NCI-H2196 treated with DMSO at 0.1 percent for 48 hours (cell line): ENCODE measurements around the gene SFT2D3.

Experiments used
- DNase-seq: peaks from one replicate; lab custom pipeline; 2025; ENCODE audit not compliant: unreplicated experiment; lab: John Stamatoyannopoulos, UW

The SFT2D3 gene, protein sequence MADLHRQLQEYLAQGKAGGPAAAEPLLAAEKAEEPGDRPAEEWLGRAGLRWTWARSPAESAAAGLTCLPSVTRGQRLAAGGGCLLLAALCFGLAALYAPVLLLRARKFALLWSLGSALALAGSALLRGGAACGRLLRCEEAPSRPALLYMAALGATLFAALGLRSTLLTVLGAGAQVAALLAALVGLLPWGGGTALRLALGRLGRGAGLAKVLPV

DNA sequence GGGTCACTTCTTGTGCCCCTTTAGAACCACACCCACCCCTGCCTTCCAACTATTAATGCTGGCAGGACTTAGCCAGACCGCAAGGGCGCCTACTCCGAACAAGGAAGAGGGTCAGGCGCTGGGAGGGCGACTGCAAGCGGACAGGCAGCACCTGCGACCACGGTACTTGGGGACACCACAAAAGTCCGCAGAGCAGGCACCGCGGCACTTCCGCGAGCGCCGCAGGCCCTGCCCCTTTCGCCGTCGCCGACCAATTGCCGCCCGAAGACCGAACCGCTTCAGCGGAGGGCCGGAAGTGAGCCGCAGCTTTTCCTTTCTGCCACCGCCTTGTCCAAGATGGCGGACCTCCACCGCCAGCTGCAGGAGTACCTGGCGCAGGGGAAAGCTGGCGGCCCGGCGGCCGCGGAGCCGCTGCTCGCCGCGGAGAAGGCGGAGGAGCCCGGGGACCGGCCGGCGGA lies at the start of gene SFT2D3:
SFT2D3 (plus strand) TSS at position 305 of the 458 bp plus-strand sequence; CDS start at position 337, 32 bp downstream.
- DNase-seq, result peak; percentile 86

DNA sequence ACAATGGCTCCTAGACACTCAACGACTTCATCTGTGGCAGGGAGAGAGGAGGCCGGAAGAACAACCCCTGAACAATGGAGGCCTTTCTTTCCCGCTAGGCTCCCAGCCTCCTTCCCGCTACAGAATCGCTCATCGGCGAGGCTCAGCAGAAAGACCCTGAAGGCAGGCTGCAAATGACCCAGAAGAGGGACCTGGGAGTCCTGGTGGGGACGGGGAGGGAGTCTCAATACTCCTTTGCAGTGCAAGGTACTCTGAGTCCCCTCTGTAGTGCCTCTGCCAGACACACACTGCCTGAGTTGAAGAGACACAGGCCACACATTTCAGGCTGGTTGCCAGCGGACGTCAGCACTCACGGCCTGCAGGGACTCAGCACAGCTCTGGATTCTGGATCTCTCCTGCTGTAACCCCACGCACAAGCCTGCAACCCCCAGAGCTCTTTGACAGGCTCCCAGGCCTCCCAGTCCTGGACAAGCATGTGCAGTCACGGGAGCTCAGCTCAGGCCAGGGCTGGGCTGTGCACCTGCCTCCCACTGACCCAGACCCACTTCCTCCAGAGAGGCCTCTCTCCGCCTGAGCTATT lies 49.2 kb upstream of the SFT2D3 start:
- DNase-seq, result no peak

DNA sequence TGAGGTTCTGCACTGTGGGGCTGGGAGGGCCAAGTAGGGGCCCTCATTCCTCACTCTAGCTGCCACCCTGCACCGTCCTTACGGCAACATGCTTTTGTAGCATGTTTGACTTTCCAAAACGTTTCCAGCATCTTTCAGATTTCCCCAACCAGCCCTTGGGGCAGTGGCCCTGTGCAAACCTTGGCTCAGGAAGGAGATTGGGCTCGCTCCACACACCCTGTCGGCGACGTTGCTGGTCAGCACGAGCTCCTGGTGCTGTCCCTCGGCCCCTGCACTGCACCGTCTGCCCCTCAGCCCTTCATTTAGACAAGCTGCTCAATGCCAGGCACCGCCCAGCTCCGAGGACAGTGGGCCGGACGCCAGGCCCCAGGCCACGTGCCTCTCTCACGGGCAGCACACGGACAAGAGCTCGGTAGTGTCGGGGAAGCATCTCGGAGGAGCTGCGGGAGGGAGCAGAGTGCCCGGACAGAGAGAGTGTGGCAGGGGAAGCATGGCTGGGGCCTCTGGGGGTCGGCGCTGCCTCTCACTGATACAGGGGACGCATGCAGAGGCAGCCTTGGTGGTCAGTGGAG lies 48.4 kb upstream of the SFT2D3 start:
- DNase-seq, result no peak

DNA sequence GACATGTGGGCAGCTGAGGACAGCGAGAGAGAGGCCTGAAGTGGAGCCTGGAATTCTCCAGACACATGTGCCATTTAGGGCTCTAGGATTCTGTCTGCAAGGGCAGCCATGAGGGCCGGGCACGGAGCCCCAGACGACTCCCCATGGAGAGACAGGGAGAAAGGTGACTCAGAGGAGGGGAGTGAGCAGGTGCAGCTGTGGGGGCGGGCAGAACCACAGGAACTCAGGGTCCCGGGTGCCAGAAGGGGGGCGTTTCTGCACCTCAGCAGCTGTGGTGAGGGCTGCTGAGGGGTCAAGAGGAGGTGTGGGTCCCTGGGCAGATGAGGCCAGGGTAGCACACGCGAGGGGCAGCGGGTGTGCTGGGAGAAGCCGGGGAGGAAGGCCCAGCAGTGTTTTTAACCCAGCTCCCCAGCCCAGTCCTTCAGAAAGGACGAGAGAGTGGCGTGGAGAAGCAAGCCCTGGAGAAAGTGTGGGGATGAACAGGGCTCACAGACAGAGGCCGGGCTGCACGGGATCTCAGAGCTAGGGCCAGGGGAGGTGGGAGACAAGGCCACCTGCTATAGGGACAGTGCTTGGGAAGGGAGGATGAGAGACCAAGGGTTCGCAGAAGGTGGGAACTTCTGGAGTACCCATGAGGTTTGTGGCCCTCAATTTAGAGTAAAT lies 47.7 kb upstream of the SFT2D3 start:
- no peak for DNase-seq

DNA sequence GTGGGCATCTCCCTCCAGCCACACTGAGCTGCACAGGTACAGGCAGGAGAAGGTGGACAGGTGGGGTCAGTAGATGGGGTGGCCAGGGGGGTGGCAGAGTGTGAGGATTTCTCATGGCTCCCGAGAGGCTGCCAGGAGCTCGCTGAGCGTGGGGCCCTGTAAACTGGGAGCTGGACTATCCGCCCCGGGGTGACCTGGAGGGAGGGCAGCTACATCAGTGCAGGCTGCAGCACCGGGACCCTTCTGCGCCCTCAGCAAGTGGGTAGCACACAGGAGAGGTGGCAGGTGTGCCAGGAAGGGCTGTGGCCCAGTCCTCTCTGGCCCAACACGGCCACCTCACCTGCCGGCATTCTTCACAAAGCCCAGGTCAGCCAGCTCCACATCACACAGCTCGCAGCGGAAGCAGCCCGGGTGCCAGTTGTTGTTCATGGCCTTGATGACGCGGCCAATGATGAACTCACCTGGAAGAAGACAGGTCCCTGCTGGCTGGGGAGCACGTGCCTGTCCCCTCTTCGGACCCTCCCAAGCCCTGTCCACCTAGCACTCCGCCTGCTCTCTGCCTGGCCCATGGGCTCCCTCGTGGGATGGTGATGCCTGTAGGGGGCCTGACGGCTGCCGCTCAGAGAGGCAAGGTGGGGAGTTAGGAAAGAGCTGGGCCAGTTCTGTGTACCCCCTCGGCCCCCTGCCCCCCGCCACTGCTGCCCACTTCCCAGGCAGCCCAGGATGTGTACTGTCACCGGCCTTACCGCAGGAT lies 47.0 kb upstream of the SFT2D3 start:
- DNase-seq, result no peak

DNA sequence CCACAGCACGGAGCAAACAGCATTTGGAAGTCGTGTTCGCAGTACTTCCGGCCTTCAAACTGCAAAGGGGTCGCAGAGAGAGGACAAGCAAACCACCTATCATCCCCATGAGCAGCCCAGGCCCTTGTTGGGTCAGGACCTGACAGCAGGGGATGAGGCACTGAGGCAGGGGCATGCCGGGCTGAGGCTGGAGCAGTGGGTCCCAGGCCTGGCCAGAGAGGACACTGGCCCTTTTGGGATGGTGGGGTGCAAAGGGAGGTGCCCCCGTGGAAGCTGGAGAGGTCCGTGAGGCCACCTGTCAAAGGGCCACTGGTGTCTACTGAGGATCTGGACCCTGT lies 46.5 kb upstream of the SFT2D3 start:
- DNase-seq, result no peak

DNA sequence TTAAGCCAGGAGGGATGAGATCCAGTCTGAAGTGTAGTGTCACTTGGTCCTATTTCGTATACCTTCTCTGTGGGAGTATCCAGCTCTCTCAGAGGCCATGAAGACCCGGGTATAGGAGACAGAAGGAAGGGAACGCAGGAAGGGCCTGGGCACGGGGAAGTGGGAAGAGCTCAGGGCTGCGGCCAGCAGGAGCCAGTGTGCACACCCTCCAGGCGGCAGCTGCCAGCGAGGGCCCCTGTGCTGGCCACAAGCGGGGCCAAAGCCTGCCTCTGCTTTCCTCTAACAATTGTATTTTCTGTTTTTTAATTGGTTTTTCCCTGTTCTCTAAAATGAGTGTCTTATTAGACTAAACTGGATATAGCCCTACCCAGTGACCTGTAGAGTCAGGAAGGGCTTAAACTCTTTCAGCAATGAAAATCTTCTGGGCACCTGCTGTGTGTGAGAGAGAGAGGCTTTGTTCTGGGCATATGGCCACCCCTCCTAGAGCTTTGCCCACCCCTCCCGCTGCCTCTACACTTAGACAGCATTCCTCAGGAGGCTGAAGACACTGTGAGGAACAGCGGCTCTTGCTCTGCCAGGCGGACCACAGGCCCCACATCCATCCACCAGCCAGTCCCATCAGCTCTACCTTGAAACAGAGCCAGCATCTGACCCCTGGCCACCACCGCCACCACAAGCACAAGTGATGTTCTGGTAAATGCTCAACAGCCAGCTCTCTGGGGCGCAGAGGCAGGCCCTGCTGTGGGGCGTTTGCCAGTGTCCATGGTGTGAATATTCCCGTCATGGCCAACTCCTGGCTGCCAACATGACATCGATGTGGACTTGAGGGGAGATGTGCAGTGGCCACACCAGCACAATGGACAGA lies 45.9 kb upstream of the SFT2D3 start:
- no peak for DNase-seq

DNA sequence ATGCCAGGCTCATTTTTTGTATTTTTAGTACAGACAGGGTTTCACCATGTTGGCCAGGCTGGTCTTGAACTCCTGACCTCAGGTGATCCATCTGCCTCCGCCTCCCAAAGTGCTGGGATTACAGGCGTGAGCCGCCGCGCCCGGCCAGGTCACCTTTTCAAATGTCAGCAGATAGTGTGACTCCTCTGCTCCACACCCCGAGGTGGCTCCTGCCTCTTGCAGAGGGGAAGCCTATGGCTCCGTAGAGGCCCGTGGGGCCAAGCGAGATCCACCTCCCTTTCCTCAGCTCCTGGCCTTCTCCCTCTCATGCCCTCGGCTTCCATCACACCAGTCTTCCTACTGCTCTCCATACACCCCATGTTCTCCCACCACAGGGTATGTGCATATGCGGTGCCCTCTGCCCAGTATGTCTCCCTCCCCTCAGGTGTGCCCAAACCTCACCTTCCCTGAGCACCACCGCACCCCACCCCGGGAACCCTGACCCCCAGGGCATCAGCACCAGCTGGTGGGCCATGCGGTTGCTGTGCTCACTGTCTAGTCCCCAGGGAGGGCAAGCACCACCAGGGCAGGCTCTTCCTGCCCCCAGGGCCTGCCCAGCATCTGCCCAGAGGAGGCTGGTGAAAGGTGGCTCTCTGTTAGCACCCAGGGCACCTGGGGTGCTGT lies 44.6 kb upstream of the SFT2D3 start:
- DNase-seq, result no peak

DNA sequence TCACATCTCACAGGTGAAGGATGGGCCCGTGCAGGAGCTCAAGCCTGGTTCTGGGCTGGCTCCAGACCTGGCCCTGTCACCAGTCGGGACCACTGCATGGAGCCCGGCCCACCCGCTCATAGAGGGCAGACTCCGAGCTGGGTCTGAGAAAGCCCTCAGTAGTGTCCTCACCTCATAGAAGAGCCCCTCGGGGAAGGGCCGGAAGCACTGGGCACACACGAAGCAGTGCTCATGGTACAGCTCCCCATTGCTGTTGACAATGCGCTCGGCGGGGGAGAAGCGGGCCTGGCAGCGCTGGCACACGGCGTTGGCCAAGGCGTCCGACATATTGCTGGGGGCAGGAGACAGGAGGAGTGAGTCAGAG lies 44.1 kb upstream of the SFT2D3 start:
- DNase-seq, result no peak

DNA sequence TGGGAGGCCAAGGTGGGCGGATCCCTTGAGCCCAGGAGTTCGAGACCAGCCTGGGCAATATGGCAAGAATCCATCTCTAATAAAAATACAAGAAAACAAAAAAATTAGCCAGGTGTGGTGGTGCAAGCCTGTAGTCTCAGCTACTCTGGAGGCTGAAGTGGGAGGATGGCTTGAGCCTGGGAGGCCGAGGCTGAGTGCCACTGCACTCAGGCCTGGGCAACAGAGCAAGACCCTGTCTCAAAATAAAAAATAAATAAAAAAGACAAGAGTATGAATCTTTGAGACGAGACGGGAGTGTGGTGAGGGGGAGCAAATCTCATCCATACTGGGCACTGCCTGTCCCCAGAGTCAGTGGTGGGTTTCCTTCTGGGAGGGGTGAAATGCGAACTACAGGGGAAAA lies 43.2 kb upstream of the SFT2D3 start:
- DNase-seq, result no peak

DNA sequence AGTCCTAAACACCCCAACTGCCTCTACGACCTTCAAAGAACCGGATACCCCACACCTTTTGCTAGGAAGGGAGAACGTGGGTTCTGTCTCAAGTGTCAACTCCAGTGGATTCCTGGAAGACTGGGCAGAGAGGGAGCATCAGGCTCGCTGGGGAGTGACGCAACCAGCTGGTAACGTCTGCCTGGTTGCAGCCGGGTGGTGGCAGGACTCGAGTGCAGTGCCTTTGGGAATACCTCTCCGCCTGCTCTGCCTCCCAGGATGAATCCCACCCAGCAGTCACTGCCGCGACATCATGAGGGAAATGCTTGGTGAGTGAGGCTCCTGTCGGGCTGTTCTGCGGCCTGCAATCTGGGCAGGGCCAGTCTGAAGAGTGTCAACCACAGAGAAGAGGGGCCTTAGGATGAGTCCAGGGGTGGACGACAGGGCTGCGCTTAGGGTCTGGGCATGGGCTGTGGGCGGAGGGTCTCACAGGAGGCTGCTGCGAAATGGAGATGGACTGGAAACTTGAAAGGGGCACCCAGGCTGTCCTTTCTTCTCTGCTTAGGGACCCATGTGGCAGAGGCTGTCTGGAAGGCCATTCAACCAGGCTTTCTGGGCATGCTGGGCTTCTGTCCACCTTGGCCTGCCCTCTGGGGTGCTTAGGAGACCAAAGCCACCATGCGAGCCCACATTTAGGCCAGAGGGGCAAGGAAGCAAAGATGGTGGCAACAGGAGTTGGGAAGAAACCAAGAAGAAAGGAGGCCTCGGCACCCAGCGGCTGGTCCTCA lies 42.5 kb upstream of the SFT2D3 start:
- DNase-seq, result no peak

DNA sequence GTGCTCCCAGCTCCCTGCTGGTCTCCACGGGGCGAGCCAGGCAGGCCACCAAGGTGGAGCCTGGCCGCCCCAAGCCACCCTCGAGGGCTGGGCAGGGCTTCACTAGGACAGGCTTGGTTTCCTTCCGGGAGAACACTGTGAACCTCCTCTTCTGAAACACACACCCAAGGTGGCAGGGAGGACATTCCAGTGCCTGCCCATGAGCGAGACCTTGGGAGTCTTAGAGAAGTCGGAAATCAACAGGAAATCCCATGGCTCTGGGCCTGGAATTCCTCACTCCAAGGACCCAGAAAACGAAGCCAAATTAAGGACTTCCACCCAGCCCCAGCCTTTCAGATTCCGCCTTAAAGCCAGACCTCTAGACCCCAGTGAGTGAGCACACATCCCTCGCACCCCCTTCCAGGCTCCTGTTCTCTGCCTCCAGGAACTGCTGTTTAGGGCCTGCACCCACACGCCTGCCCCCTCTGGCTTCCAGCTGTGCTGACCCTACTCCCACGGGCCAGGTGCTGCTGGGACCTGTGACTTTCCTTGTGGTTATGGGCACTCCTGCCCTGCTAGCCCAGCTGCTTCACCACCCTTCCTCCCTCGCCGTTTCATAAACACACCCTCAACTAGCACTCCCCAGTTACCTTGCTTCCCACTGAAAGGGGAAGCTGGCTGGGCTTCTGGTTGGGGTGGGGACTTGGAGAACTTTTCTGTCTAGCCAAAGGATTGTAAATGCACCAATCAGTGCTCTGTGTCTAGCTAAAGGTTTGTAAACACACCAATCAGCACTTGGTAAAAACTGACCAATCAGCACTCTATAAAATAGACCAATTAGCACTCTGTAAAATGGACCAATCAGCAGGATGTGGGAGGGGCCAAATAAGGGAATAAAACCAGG lies 41.6 kb upstream of the SFT2D3 start:
- DNase-seq, result no peak

DNA sequence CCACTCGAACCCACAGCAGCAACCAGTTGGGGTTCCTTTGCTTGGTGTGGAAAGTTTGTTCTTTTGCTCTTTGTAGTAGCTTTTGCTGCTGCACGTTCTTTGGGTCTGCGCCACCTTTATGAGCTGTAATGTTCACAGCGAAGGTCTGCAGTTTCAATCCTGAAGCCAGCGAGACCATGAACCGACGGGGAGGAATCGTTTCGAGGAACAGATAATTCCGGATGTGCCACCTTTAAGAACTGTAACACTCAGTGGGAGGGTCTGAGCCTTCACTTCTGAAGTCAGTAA lies 41.1 kb upstream of the SFT2D3 start:
- DNase-seq, result no peak

DNA sequence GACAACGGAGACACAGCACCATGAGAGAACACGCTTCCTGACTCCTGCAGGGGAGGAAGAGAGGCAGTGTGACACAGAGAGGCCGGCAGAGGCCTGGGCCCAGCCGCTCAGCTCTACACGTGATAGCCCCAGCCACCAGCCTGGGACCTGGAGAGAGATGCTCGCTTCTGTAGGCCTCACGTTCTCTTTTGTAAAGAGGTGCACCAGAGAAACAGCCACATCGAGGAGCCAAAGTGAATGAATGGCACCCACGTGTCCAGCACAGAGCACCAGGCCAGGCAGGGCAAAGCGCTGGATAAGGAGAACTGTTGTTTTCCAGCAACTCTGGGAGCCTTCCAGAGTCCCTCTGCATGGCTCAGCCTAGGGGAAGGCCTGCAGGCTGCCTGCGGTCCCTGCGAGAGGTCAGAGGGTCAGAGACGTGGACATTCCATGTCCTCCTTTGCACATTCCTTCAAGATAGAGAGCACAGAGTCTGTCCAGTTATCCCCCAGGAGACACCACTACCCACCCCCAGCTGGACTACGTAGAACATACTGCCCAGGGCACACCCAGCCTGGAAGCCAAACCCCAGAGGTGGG lies 40.1 kb upstream of the SFT2D3 start:
- DNase-seq, result no peak

DNA sequence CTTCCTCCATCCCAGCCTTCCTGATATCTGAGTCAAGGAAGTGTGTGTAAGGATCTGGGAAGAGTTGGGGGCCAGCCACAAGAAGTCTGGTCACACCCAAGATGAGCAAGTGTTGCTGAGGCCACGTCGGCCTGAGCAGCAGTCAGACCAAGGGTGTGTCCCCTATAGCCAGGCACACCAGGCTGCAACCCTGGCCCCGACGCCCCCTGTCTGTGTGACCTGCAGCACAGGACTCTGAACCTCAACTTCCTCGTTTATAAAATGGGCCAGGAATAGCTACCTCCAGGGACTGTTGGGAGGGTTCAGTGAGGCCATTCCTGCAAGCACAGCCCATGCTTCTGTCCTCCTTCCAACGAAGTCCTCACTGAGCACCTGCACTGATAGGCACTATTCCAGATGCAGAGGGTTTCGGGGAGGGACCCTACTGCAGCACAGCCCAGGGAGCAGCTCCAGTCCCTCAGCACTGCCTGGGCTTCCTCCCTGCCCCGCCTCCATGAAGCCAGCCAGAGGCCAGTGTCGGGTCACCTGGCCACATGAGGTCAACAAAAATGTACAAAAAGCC lies 39.3 kb upstream of the SFT2D3 start:
- DNase-seq, result no peak

DNA sequence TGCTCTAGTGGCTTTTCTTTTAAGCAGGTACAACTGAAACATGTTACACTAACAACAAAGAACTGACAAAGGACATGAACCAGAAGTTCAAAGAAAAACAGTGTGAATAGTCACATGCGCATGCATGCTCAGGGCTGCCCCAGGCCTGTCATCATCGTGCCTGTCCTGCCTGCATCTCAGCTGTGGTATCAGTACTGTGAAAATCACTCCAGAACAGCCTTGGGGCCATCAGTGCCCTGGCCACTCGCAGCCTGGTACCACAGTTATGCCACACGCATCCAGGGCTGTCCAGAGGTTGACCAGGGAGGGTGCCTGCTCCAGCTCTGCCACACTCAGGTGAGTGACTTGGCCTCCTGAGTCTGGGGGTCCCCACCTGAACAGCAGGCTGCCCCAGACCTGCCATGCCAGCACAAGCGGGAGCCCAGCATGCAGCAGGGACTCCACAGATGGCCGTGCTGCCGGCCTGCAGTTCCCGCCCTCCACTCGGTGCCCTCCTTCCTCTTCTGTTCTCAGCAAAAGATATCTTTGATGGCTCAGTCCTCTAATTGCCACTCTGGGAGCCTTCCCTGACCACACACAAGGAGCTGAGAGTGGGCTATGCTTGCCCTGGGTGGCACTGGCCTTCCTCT lies 38.2 kb upstream of the SFT2D3 start:
- no peak for DNase-seq

DNA sequence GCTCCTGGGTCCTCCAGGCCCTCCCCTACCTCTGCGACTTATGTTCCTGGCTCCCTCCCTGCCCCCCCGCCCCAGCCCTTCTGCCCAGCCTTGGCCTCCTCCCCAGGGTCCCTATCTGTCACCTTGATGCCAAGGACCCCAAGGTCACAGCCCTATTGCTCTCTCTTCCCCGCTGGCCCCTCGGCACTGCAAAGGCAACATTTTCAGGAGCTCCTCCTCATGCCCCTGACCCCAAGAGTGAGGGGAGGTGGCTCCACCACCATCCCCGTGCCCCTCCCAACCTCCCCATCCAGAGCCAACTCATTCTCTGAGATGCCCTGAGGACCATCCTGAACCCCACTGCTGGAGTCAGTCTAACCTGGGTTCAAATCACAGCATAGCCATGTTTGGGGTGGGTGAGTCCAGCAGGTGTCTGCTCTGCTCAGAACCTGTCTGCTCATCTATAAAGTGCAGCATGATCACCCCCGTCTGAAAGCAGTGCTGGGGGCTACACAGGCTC lies 37.7 kb upstream of the SFT2D3 start:
- DNase-seq, result no peak
